ENCODE results near the gene TPSAB1.

DNA sequence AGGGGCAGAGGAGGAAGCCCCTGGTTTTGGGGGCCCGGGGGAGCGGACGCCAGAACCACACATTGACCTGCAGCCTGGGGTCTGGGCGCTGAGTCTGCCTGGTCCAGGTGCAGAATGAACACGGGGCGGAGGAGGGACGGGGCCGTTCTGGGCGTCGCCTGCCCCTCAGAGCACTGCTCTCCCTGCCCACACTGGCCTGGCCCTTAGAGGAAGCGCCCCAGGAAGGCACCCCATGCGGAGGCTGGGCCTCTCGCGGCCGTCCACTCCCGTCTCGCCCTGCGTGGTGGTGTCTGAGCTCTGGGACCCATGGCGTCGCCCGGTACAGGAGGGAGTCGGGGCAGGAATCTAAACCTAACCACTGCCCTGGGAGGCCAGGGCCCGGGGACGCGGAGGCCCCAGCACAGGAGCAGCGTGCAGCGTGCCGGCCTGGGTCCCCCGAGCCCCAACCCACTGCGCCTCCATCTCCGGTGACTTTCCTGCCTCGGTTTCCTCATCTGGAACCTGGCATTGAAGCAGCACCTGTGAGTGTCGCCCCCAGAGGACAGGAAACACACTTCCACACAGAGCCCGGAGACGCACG is 19.7 kb downstream of the TPSAB1 start:
- TF ChIP-seq, protein P1, sequence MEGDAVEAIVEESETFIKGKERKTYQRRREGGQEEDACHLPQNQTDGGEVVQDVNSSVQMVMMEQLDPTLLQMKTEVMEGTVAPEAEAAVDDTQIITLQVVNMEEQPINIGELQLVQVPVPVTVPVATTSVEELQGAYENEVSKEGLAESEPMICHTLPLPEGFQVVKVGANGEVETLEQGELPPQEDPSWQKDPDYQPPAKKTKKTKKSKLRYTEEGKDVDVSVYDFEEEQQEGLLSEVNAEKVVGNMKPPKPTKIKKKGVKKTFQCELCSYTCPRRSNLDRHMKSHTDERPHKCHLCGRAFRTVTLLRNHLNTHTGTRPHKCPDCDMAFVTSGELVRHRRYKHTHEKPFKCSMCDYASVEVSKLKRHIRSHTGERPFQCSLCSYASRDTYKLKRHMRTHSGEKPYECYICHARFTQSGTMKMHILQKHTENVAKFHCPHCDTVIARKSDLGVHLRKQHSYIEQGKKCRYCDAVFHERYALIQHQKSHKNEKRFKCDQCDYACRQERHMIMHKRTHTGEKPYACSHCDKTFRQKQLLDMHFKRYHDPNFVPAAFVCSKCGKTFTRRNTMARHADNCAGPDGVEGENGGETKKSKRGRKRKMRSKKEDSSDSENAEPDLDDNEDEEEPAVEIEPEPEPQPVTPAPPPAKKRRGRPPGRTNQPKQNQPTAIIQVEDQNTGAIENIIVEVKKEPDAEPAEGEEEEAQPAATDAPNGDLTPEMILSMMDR (conservative IDR thresholded peaks at IDR 0.05 in 1 of 2, IDR thresholded peaks at IDR 0.05 in 1 of 2; ENCODE audit: extremely low read depth in 1 of 2, insufficient read depth in 1 of 2, low read depth in 1 of 2, low read length in 2 of 2), result no peak
- TF ChIP-seq EZH2 (IDR thresholded peaks at IDR 0.05; ENCODE audit: borderline replicate concordance, low read length), result no peak

Data from mammary epithelial cell (primary cell).